ENCODE data around the gene COL18A1.

- TF ChIP-seq CTCF (IDR thresholded peaks at IDR 0.05), result no peak
- no peak for TF ChIP-seq POLR2A (IDR thresholded peaks at IDR 0.05)
Observed at GRCh38 chr21:45512626-45513002, 107.6 kb downstream of the COL18A1 start.
